Measurements from ENCODE around the gene SBNO1.

The SBNO1 gene

DNA sequence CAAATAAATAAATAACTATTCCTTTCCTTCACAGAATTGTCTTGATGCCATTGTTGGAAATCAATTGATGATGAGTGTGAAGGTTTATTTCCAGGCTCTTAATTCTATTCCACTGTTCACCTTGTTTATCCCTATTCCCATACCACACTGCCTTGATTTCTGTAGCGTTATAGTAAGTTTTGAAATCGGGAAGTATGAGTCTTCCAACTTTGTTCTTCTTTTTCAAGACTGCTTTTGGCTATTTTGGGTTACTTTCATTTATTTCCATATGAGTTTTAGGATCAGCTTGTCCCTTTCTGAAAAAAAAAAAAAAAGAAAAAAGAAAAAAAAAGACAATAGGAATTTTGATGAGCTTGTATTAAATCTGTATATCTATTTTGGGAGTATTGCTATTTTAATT lies 83.7 kb downstream of the SBNO1 start:
- Histone ChIP-seq H3F3A (ENCODE audit: low read depth) (no peaks in the 10 kb centered on the region), H3K36me3 (ENCODE audit: insufficient read depth, low read length) (no peaks in the 10 kb centered on the region)

DNA sequence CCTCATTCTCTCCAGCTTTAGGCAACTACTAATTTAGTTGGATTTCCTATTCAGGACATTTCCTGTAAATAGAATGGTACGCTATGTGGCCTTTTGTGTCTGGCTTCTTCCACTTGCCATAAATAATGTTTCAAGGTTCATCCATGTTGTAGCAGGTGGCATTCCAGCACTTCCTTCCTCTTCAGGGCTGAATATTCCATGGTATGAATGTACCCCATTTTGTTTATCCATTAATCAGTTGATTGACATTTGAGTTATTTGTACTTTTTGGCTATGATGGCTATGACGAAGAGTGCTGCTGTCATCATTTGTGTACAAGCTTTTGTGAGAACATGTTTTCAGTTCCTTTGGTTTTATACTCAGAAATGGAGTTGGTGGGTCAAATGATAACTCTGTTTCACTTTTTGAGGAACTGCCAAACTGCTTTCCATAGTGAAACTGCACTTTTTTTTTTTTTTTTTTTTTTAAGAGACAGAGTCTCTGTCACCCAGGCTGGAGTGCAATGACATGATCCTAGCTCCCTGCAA lies 86.5 kb downstream of the SBNO1 start:
- Histone ChIP-seq H3K27me3 (ENCODE audit: insufficient read depth, low read length, poor library complexity, severe bottlenecking) (no peaks in the 10 kb centered on the region), H3K79me2 (ENCODE audit: insufficient read depth, low read length) (no peaks in the 10 kb centered on the region), H3K4me2 (ENCODE audit: low read depth, low read length, poor library complexity, severe bottlenecking) (no peak overlapping the region), H3K9me3 (ENCODE audit: insufficient read depth, low read depth, low read length) (no peaks in the 10 kb centered on the region), H3F3A (ENCODE audit: low read depth) (no peaks in the 10 kb centered on the region), H3K9me2 (replicated peaks; ENCODE audit: low read depth, low read length) (no peaks in the 10 kb centered on the region), H3K4me1 (ENCODE audit: insufficient read depth, low read length, poor library complexity, severe bottlenecking) (no peaks in the 10 kb centered on the region), H3K36me3 (ENCODE audit: insufficient read depth, low read length) (no peaks in the 10 kb centered on the region), H3K9ac (ENCODE audit: low read depth, low read length, poor library complexity, severe bottlenecking) (no peak overlapping the region), H2AFZ (ENCODE audit: low read length) (no peak overlapping the region), H4K20me1 (ENCODE audit: insufficient read depth, low read length, poor library complexity, severe bottlenecking) (no peaks in the 10 kb centered on the region), H3K4me3 (ENCODE audit: low read length, poor library complexity, severe bottlenecking) (no peak overlapping the region)
- no peak for TF ChIP-seq EZH2phosphoT487 (IDR thresholded peaks at IDR 0.05; ENCODE audit: borderline replicate concordance)
- TF ChIP-seq CTCF (conservative IDR thresholded peaks at IDR 0.05; ENCODE audit: low read length) = no peak

More for the DNA sequence above, 83.7 kb downstream of the SBNO1 start:
- H3K4me1 ChIP-seq (ENCODE audit: insufficient read depth, low read length, poor library complexity, severe bottlenecking) = no peaks in the 10 kb centered on the region
- no peak overlapping the region for H3K4me2 ChIP-seq (ENCODE audit: low read depth, low read length, poor library complexity, severe bottlenecking)
- H3K9me3 ChIP-seq (ENCODE audit: insufficient read depth, low read depth, low read length) = no peaks in the 10 kb centered on the region
- no peak overlapping the region for H3K4me3 ChIP-seq (ENCODE audit: low read length, poor library complexity, severe bottlenecking)
- no peaks in the 10 kb centered on the region for H3K79me2 ChIP-seq (ENCODE audit: insufficient read depth, low read length)
- no peak overlapping the region for H2AFZ ChIP-seq (ENCODE audit: low read length)
- TF ChIP-seq EZH2phosphoT487 (IDR thresholded peaks at IDR 0.05; ENCODE audit: borderline replicate concordance) (no peak), CTCF (conservative IDR thresholded peaks at IDR 0.05; ENCODE audit: low read length) (no peak)
- no peaks in the 10 kb centered on the region for H4K20me1 ChIP-seq (ENCODE audit: insufficient read depth, low read length, poor library complexity, severe bottlenecking)
- no peak overlapping the region for H3K9ac ChIP-seq (ENCODE audit: low read depth, low read length, poor library complexity, severe bottlenecking)
- H3K9me2 ChIP-seq (replicated peaks; ENCODE audit: low read depth, low read length) = no peaks in the 10 kb centered on the region
- no peaks in the 10 kb centered on the region for H3K27me3 ChIP-seq (ENCODE audit: insufficient read depth, low read length, poor library complexity, severe bottlenecking)

- Histone ChIP-seq H3K9ac (ENCODE audit: low read depth, low read length, poor library complexity, severe bottlenecking) (no peak overlapping the region), H3K9me2 (replicated peaks; ENCODE audit: low read depth, low read length) (no peaks in the 10 kb centered on the region), H3K36me3 (ENCODE audit: insufficient read depth, low read length) (no peaks in the 10 kb centered on the region), H4K20me1 (ENCODE audit: insufficient read depth, low read length, poor library complexity, severe bottlenecking) (no peaks in the 10 kb centered on the region), H3K4me3 (ENCODE audit: low read length, poor library complexity, severe bottlenecking) (no peak overlapping the region), H3K27me3 (ENCODE audit: insufficient read depth, low read length, poor library complexity, severe bottlenecking) (no peaks in the 10 kb centered on the region), H3K79me2 (ENCODE audit: insufficient read depth, low read length) (peaks cover 37% of the 10 kb centered on the region), H3K4me1 (ENCODE audit: insufficient read depth, low read length, poor library complexity, severe bottlenecking) (peaks cover 28% of the 10 kb centered on the region), H2AFZ (ENCODE audit: low read length) (no peak overlapping the region), H3F3A (ENCODE audit: low read depth) (no peaks in the 10 kb centered on the region), H3K9me3 (ENCODE audit: insufficient read depth, low read depth, low read length) (no peaks in the 10 kb centered on the region), H3K4me2 (ENCODE audit: low read depth, low read length, poor library complexity, severe bottlenecking) (no peak overlapping the region)
- TF ChIP-seq CTCF (conservative IDR thresholded peaks at IDR 0.05; ENCODE audit: low read length) = no peak
Observed at GRCh38 chr12:123273166-123273565, 91.5 kb downstream of the SBNO1 start.

All from Loucy (cell line).